ENCODE results near the gene TAAR1. TPM values are rescaled to one million over a fixed set of nuclear protein-coding genes. Genes with fewer than 3 reads are reported as not detected.

Gene TAAR1
- total RNA-seq, 4 donors from 2014 or later = not detected

GRCh38 chr6:132614554-132614953 lies 44.4 kb downstream of the TAAR1 start:
- peak overlapping the region in 3 of 4 donors; percentile 8 to 31 (median 17) for H3K4me3 ChIP-seq
- H3K9me3 ChIP-seq = no peaks in the 10 kb centered on the region
- TF ChIP-seq POLR2AphosphoS5 (IDR thresholded peaks at IDR 0.05) (no peak), POLR2A (IDR thresholded peaks at IDR 0.05) (no peak), EP300 (IDR thresholded peaks at IDR 0.05; ENCODE audit: low read depth) (no peak)
- TF ChIP-seq, protein P1, sequence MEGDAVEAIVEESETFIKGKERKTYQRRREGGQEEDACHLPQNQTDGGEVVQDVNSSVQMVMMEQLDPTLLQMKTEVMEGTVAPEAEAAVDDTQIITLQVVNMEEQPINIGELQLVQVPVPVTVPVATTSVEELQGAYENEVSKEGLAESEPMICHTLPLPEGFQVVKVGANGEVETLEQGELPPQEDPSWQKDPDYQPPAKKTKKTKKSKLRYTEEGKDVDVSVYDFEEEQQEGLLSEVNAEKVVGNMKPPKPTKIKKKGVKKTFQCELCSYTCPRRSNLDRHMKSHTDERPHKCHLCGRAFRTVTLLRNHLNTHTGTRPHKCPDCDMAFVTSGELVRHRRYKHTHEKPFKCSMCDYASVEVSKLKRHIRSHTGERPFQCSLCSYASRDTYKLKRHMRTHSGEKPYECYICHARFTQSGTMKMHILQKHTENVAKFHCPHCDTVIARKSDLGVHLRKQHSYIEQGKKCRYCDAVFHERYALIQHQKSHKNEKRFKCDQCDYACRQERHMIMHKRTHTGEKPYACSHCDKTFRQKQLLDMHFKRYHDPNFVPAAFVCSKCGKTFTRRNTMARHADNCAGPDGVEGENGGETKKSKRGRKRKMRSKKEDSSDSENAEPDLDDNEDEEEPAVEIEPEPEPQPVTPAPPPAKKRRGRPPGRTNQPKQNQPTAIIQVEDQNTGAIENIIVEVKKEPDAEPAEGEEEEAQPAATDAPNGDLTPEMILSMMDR (IDR thresholded peaks at IDR 0.05) = no peak
- intact Hi-C loops (cut with DNase I; ENCODE audit: low total_unique reads) = no loop called here
- no peak for DNase-seq
- in situ Hi-C loops (cut with MboI; ENCODE audit: low pct_ligation_motif_present in 1 of 4, low pct_unique_long_range_greater_than_20kb in 1 of 4, low sequenced_read_pairs in 3 of 4) = no loop called here
- H3K4me1 ChIP-seq = peaks cover 0 to 13% (median 6%) of the 10 kb centered on the region in 4 donors
- no peaks in the 10 kb centered on the region for H3K27me3 ChIP-seq
- no peaks in the 10 kb centered on the region for H3K36me3 ChIP-seq
- 38 to 51% methylated on average over 5 to 7 of the region's 7 CpGs for WGBS, 2 donors (ENCODE audit: low coverage in 1 of 2)
- H3K27ac ChIP-seq = no peak overlapping the region

DNA sequence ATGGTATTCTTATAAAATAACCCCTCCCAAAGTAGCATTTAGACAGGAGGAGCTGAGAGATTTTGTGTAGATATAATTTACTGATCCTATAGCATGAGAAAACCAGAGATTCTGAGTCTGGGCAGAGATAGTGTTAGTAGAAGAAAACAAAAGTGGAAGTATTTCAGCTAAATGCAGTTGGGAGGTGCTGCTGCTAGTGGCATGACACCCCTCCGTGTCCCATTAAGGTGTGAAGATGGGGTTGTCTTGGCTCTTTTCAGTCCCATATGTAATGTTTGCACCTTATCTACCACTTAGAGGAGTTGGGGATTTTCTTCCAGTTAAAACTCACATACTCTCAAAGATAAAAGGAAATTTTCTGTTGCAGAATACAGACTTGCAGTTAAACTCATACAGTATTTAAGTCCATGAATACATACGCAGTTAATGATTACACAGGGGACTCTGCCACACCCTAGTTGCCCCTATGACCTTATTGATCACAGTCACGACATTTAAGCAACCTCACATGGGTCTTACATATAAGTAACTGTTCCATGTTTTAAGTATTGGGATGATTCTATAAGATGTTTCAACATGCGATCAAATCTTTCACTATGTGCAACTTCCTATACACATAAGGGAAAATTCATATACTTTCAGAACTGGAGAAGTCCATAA lies 46.4 kb downstream of the TAAR1 start:
- Histone ChIP-seq H3K36me3 (no peaks in the 10 kb centered on the region), H3K9me3 (no peaks in the 10 kb centered on the region), H3K27ac (no peak overlapping the region), H3K4me3 (no peak overlapping the region), H3K4me1 (peaks cover 0 to 13% (median 6%) of the 10 kb centered on the region in 4 donors), H3K27me3 (no peaks in the 10 kb centered on the region)
- intact Hi-C loops (cut with DNase I; ENCODE audit: low total_unique reads) (no loop called here), in situ Hi-C loops (cut with MboI; ENCODE audit: low pct_ligation_motif_present in 1 of 4, low pct_unique_long_range_greater_than_20kb in 1 of 4, low sequenced_read_pairs in 3 of 4) (no loop called here)
- TF ChIP-seq, protein P1 (IDR thresholded peaks at IDR 0.05) = no peak
- TF ChIP-seq EP300 (IDR thresholded peaks at IDR 0.05; ENCODE audit: low read depth) = no peak
- no peak for TF ChIP-seq POLR2A (IDR thresholded peaks at IDR 0.05)
- TF ChIP-seq POLR2AphosphoS5 (IDR thresholded peaks at IDR 0.05) = no peak
- no peak for DNase-seq
- WGBS, 2 donors (ENCODE audit: low coverage in 1 of 2) = 34 to 40% methylated on average over 3 to 4 of the region's 4 CpGs

DNA sequence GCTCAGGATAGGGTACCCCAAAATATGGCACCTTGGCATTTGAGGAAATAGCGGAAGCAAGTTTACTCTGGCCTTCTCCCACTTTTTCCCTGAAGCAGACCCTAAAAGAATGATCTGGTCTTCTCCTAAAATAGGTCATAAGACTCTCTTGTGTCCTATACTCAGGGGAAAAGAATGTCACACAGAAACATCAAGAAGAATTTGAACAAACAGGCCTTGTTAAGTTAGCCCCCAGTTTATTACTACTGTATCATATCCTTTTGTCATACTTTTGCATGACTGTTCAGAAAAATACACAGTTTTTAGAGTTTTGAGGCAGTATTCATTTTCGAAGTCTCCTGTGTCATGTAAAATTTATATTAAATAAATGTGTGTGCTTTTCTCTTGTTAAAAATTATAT lies 47.4 kb downstream of the TAAR1 start:
- in situ Hi-C loops (cut with MboI; ENCODE audit: low pct_ligation_motif_present in 1 of 4, low pct_unique_long_range_greater_than_20kb in 1 of 4, low sequenced_read_pairs in 3 of 4) (no loop called here), intact Hi-C loops (cut with DNase I; ENCODE audit: low total_unique reads) (loop anchor here (1.0 kb wide), 1 partner anchor 21 kb away; no protein-coding TSS in a partner anchor)
- no peaks in the 10 kb centered on the region for H3K36me3 ChIP-seq
- peaks cover 0 to 13% (median 6%) of the 10 kb centered on the region in 4 donors for H3K4me1 ChIP-seq
- no peaks in the 10 kb centered on the region for H3K9me3 ChIP-seq
- DNase-seq = no peak
- no peak overlapping the region for H3K27ac ChIP-seq
- no peak overlapping the region for H3K4me3 ChIP-seq
- WGBS, 2 donors (ENCODE audit: low coverage in 1 of 2) = 86 to 100% methylated on average over 2 of the region's 2 CpGs
- TF ChIP-seq POLR2A (IDR thresholded peaks at IDR 0.05) = no peak
- no peak for TF ChIP-seq EP300 (IDR thresholded peaks at IDR 0.05; ENCODE audit: low read depth)
- TF ChIP-seq, protein P1 (IDR thresholded peaks at IDR 0.05) = no peak
- TF ChIP-seq POLR2AphosphoS5 (IDR thresholded peaks at IDR 0.05) = no peak
- H3K27me3 ChIP-seq = no peaks in the 10 kb centered on the region

DNA sequence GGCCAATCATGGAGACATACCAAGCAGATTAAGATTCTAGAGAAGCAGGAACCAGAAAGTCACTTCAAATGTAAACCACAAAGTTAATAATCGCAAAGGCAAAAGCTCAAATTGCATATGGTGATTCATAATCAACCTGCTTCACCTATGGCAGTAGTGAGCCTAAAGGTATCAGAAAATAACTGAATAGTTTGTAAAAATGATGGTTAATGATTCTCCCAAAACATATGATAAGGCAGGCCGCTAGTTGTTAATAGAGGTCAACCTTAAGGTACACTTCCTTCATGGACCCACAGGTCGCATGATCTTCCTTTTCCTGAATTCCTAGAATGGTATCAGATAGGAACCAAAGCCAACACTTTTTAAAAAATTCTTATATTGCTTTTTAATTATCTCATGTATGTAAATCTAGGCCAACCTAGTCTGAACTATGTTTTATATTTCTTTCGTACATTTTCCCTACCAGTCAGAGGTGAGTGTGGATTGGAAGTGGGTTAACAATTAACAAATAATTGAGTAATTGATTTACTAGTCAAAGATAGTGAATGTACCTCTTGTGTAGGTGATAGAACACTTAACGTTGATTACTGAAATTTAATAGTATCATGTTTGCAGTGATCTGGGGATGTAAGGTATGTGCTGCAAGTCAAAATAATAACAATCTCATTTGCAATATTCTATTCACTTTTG lies 51.3 kb downstream of the TAAR1 start:
- in situ Hi-C loops (cut with MboI; ENCODE audit: low pct_ligation_motif_present in 1 of 4, low pct_unique_long_range_greater_than_20kb in 1 of 4, low sequenced_read_pairs in 3 of 4) (no loop called here), intact Hi-C loops (cut with DNase I; ENCODE audit: low total_unique reads) (no loop called here)
- Histone ChIP-seq H3K36me3 (no peaks in the 10 kb centered on the region), H3K27me3 (no peaks in the 10 kb centered on the region), H3K4me3 (no peak overlapping the region), H3K27ac (no peak overlapping the region), H3K9me3 (no peaks in the 10 kb centered on the region), H3K4me1 (peaks cover 0 to 6% (median 2%) of the 10 kb centered on the region in 4 donors)
- no peak for TF ChIP-seq POLR2A (IDR thresholded peaks at IDR 0.05)
- no peak for TF ChIP-seq EP300 (IDR thresholded peaks at IDR 0.05; ENCODE audit: low read depth)
- TF ChIP-seq, protein P1 (IDR thresholded peaks at IDR 0.05) = no peak
- no peak for TF ChIP-seq POLR2AphosphoS5 (IDR thresholded peaks at IDR 0.05)
- 85% methylated on average over 5 of the region's 5 CpGs for WGBS, 2 donors (ENCODE audit: low coverage in 1 of 2)
- DNase-seq = no peak
